SK-N-SH treated with all-trans-retinoic acid at 6 μM for 48 hours (cell line): ENCODE measurements around the gene OXNAD1.

Source experiments
- ATAC-seq: fragments of 200-7000 bp; cut with Tn5 transposase; 3 replicates; pipeline ENCODE4 v1.9.1; 2020; ENCODE audit warnings: mild to moderate bottlenecking, moderate library complexity
- ARNTL ChIP-seq: fragments of 450-650 bp; formaldehyde crosslinking; IDR thresholded peaks from 2 replicates; pipeline ENCODE4 v1.5.0; 2020; ENCODE audit warnings: low read depth, mild to moderate bottlenecking, moderate library complexity, borderline replicate concordance
- BACH2 ChIP-seq: fragments of 250-450 bp; sonication (Bioruptor Pico); IDR thresholded peaks from 2 replicates; pipeline ENCODE4 v1.9.0; 2021; ENCODE audit warnings: mild to moderate bottlenecking, borderline replicate concordance
- CSDC2 ChIP-seq: fragments of 250-450 bp; sonication (Bioruptor Pico); IDR thresholded peaks from 2 replicates; pipeline ENCODE4 v1.5.0; 2020; ENCODE audit warnings: mild to moderate bottlenecking, moderate library complexity
- ESRRG ChIP-seq: fragments of 250-450 bp; sonication (Bioruptor Pico); IDR thresholded peaks from 2 replicates; pipeline ENCODE4 v1.6.1; 2021; ENCODE audit warnings: mild to moderate bottlenecking
- GLIS3 ChIP-seq: fragments of 250-450 bp; sonication (Bioruptor Pico); IDR thresholded peaks from 2 replicates; pipeline ENCODE4 v1.5.0; 2020; ENCODE audit warnings: mild to moderate bottlenecking, moderate library complexity
- OSR1 ChIP-seq: fragments of 250-450 bp; sonication (Bioruptor Pico); IDR thresholded peaks from 2 replicates; pipeline ENCODE4 v1.8.0; 2022; ENCODE audit warnings: moderate library complexity, mild to moderate bottlenecking, inconsistent platforms
- PPARA ChIP-seq: fragments of 250-450 bp; sonication (Bioruptor Pico); IDR thresholded peaks from 2 replicates; pipeline ENCODE4 v1.5.0; 2020; ENCODE audit warnings: mild to moderate bottlenecking, borderline replicate concordance
- RARB ChIP-seq: fragments of 250-450 bp; sonication (Bioruptor Pico); IDR thresholded peaks from 2 replicates; pipeline ENCODE4 v1.8.0; 2021; ENCODE audit warnings: mild to moderate bottlenecking, moderate library complexity
- SNAI2 ChIP-seq: fragments of 250-450 bp; sonication (Bioruptor Pico); IDR thresholded peaks from 2 replicates; pipeline ENCODE4 v1.5.0; 2020; ENCODE audit warnings: mild to moderate bottlenecking, moderate library complexity
- TCF4 ChIP-seq: fragments of 250-450 bp; sonication (Bioruptor Pico); IDR thresholded peaks from 2 replicates; pipeline ENCODE4 v1.8.0; 2021; ENCODE audit warnings: mild to moderate bottlenecking, moderate library complexity, borderline replicate concordance
- ZC3H10 ChIP-seq: fragments of 250-450 bp; sonication (Bioruptor Pico); IDR thresholded peaks from 2 replicates; pipeline ENCODE4 v1.5.1; 2021; ENCODE audit warnings: mild to moderate bottlenecking, moderate library complexity
- ZFP3 ChIP-seq: fragments of 250-450 bp; sonication (Bioruptor Pico); IDR thresholded peaks from 2 replicates; pipeline ENCODE4 v1.5.0; 2020; ENCODE audit warnings: mild to moderate bottlenecking, moderate library complexity
- ZFP30 ChIP-seq: fragments of 450-650 bp; formaldehyde crosslinking; IDR thresholded peaks from 2 replicates; pipeline ENCODE4 v1.5.0; 2022; ENCODE audit warnings: mild to moderate bottlenecking, moderate library complexity
- ZNF565 ChIP-seq: fragments of 450-650 bp; formaldehyde crosslinking; conservative IDR thresholded peaks from 2 replicates; pipeline ENCODE4 v1.5.0; 2020; ENCODE audit warnings: low read depth, mild to moderate bottlenecking, moderate library complexity
- ZNF70 ChIP-seq: fragments of 450-650 bp; formaldehyde crosslinking; IDR thresholded peaks from 2 replicates; pipeline ENCODE4 v1.5.0; 2020; ENCODE audit warnings: mild to moderate bottlenecking, moderate library complexity
- ZNF8 ChIP-seq: fragments of 450-650 bp; formaldehyde crosslinking; IDR thresholded peaks from 2 replicates; pipeline ENCODE4 v1.5.0; 2020; ENCODE audit warnings: mild to moderate bottlenecking, moderate library complexity
- TF ChIP-seq, protein P1 (sequence below): fragments of 250-450 bp; sonication (Bioruptor Pico); IDR thresholded peaks from 2 replicates; pipeline ENCODE4 v1.5.0; 2020; ENCODE audit warnings: mild to moderate bottlenecking, moderate library complexity
- TF ChIP-seq, protein P2 (sequence below): fragments of 250-450 bp; sonication (Bioruptor Pico); IDR thresholded peaks from 2 replicates; pipeline ENCODE4 v1.8.0; 2020; ENCODE audit warnings: mild to moderate bottlenecking, moderate library complexity, borderline replicate concordance
- TF ChIP-seq, protein P3 (sequence below): fragments of 250-450 bp; sonication (Bioruptor Pico); IDR thresholded peaks from 2 replicates; pipeline ENCODE4 v1.5.1; 2021; ENCODE audit warnings: mild to moderate bottlenecking, moderate library complexity
- TF ChIP-seq, protein P4 (sequence below): fragments of 250-450 bp; sonication (Bioruptor Pico); IDR thresholded peaks from 2 replicates; pipeline ENCODE4 v1.8.0; 2021; ENCODE audit warnings: low read depth, mild to moderate bottlenecking, moderate library complexity, borderline replicate concordance
- TF ChIP-seq, protein P5 (sequence below): fragments of 250-450 bp; sonication (Bioruptor Pico); IDR thresholded peaks from 2 replicates; pipeline ENCODE4 v1.5.1; 2020; ENCODE audit warnings: low read depth, mild to moderate bottlenecking, moderate library complexity

The OXNAD1 gene

DNA sequence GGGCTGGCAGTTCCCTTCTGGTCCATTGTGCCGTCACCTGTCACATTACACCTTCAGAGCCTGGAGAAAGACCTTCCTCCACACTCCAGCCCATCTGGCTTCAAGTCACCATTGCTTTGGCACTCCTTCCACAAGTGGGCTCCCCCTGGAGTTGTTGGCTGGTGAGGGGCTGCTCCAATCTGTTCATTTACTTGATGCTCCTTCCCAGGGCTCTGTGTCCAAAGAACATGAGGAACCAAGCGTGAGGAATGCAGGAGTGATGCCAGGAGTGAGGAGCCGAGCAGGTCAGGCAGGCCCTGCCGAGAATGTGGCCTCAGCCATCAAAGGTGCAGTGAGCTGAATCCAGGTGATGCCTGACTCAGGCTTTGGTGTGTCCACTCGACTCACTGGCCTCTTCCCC lies 57.2 kb downstream of the OXNAD1 start:
- TF ChIP-seq ZFP3 (CRISPR knock-in tag), result no peak
- TF ChIP-seq, protein P1, sequence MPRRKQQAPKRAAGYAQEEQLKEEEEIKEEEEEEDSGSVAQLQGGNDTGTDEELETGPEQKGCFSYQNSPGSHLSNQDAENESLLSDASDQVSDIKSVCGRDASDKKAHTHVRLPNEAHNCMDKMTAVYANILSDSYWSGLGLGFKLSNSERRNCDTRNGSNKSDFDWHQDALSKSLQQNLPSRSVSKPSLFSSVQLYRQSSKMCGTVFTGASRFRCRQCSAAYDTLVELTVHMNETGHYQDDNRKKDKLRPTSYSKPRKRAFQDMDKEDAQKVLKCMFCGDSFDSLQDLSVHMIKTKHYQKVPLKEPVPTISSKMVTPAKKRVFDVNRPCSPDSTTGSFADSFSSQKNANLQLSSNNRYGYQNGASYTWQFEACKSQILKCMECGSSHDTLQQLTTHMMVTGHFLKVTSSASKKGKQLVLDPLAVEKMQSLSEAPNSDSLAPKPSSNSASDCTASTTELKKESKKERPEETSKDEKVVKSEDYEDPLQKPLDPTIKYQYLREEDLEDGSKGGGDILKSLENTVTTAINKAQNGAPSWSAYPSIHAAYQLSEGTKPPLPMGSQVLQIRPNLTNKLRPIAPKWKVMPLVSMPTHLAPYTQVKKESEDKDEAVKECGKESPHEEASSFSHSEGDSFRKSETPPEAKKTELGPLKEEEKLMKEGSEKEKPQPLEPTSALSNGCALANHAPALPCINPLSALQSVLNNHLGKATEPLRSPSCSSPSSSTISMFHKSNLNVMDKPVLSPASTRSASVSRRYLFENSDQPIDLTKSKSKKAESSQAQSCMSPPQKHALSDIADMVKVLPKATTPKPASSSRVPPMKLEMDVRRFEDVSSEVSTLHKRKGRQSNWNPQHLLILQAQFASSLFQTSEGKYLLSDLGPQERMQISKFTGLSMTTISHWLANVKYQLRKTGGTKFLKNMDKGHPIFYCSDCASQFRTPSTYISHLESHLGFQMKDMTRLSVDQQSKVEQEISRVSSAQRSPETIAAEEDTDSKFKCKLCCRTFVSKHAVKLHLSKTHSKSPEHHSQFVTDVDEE (CRISPR knock-in tag), result no peak
- no peak for TF ChIP-seq BACH2
- TF ChIP-seq ZNF565 (CRISPR knock-in tag), result no peak
- TF ChIP-seq, protein P2, sequence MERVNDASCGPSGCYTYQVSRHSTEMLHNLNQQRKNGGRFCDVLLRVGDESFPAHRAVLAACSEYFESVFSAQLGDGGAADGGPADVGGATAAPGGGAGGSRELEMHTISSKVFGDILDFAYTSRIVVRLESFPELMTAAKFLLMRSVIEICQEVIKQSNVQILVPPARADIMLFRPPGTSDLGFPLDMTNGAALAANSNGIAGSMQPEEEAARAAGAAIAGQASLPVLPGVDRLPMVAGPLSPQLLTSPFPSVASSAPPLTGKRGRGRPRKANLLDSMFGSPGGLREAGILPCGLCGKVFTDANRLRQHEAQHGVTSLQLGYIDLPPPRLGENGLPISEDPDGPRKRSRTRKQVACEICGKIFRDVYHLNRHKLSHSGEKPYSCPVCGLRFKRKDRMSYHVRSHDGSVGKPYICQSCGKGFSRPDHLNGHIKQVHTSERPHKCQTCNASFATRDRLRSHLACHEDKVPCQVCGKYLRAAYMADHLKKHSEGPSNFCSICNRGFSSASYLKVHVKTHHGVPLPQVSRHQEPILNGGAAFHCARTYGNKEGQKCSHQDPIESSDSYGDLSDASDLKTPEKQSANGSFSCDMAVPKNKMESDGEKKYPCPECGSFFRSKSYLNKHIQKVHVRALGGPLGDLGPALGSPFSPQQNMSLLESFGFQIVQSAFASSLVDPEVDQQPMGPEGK (CRISPR knock-in tag), result no peak
- no peak for TF ChIP-seq TCF4
- no peak for TF ChIP-seq ARNTL
- TF ChIP-seq RARB (CRISPR knock-in tag), result no peak
- TF ChIP-seq OSR1 (CRISPR knock-in tag), result no peak
- TF ChIP-seq CSDC2 (CRISPR knock-in tag), result no peak
- no peak for TF ChIP-seq PPARA (CRISPR knock-in tag)
- no peak for TF ChIP-seq SNAI2 (CRISPR knock-in tag)
- no peak for TF ChIP-seq ESRRG (CRISPR knock-in tag)
- TF ChIP-seq GLIS3, result no peak
- TF ChIP-seq, protein P3, sequence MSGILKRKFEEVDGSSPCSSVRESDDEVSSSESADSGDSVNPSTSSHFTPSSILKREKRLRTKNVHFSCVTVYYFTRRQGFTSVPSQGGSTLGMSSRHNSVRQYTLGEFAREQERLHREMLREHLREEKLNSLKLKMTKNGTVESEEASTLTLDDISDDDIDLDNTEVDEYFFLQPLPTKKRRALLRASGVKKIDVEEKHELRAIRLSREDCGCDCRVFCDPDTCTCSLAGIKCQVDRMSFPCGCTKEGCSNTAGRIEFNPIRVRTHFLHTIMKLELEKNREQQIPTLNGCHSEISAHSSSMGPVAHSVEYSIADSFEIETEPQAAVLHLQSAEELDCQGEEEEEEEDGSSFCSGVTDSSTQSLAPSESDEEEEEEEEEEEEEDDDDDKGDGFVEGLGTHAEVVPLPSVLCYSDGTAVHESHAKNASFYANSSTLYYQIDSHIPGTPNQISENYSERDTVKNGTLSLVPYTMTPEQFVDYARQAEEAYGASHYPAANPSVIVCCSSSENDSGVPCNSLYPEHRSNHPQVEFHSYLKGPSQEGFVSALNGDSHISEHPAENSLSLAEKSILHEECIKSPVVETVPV, result no peak
- TF ChIP-seq, protein P4, sequence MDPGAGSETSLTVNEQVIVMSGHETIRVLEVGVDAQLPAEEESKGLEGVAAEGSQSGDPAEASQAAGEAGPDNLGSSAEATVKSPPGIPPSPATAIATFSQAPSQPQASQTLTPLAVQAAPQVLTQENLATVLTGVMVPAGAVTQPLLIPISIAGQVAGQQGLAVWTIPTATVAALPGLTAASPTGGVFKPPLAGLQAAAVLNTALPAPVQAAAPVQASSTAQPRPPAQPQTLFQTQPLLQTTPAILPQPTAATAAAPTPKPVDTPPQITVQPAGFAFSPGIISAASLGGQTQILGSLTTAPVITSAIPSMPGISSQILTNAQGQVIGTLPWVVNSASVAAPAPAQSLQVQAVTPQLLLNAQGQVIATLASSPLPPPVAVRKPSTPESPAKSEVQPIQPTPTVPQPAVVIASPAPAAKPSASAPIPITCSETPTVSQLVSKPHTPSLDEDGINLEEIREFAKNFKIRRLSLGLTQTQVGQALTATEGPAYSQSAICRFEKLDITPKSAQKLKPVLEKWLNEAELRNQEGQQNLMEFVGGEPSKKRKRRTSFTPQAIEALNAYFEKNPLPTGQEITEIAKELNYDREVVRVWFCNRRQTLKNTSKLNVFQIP, result no peak
- no peak for TF ChIP-seq ZC3H10 (CRISPR knock-in tag)
- TF ChIP-seq ZFP30, result no peak
- TF ChIP-seq, all 23 proteins: peak for 0
- no peak for ATAC-seq

DNA sequence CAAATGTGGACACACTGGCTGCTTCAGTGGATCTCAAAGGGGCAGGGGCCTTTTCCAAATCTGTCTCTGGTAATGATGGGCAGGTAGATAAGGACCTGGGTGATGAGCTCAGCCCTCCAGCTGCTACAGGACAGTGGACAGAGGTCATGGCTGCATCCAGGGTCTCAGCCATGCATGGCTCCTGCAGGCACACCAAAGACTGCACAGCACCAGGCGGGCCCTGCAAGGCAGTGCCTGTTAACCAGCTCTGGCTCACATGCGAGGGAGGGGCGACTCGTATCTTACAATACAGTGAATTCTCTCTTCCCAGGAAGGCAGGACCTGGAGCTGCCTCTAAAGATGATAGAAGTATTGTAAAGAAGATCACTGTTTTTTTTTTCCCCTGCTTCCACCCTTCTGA lies 58.7 kb downstream of the OXNAD1 start:
- ATAC-seq, result no peak
- TF ChIP-seq GLIS3 (no peak), ZNF565 (CRISPR knock-in tag) (no peak), ZNF8 (CRISPR knock-in tag) (no peak), ZNF70 (no peak), CSDC2 (CRISPR knock-in tag) (no peak), RARB (CRISPR knock-in tag) (no peak), TCF4 (no peak), PPARA (CRISPR knock-in tag) (no peak), ARNTL (no peak), ZFP30 (no peak), ZC3H10 (CRISPR knock-in tag) (no peak), BACH2 (no peak), ESRRG (CRISPR knock-in tag) (no peak)
- TF ChIP-seq, protein P2 (CRISPR knock-in tag), result no peak
- TF ChIP-seq, protein P3, result no peak
- TF ChIP-seq, protein P4, result no peak
- TF ChIP-seq, protein P1 (CRISPR knock-in tag), result no peak
- TF ChIP-seq, protein P5, sequence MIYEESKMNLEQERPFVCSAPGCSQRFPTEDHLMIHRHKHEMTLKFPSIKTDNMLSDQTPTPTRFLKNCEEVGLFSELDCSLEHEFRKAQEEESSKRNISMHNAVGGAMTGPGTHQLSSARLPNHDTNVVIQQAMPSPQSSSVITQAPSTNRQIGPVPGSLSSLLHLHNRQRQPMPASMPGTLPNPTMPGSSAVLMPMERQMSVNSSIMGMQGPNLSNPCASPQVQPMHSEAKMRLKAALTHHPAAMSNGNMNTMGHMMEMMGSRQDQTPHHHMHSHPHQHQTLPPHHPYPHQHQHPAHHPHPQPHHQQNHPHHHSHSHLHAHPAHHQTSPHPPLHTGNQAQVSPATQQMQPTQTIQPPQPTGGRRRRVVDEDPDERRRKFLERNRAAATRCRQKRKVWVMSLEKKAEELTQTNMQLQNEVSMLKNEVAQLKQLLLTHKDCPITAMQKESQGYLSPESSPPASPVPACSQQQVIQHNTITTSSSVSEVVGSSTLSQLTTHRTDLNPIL (CRISPR knock-in tag), result no peak
